Left cardiac atrium (tissue), 4 donors: Measurements from ENCODE around the gene APOL4. TPM values are rescaled to one million over a fixed set of nuclear protein-coding genes. Genes with fewer than 3 reads are reported as not detected.
"Not testable (repeated sequence)": the region's sequence is repeated elsewhere in the genome, so short reads cannot be mapped to it uniquely, and the experiment has no call there.

Experiments used
- ATAC-seq, 2 donors: fragments of 200-7000 bp; cut with Tn5 transposase; one replicate each; pipeline ENCODE4 v1.9.1; 2020; ENCODE audit warnings: mild to moderate bottlenecking in 2 of 2, moderate library complexity in 2 of 2
- DNase-seq: peaks from one replicate; pipeline ENCODE4 v3.0.0-alpha.2; 2020
- intact Hi-C, 2 donors: fragments of 100-400 bp; cut with DNase I; formaldehyde crosslinking; loops; one replicate each; pipeline versions ENCODE4 v1.14.1 to v1.15.1; 2022 to 2023
- total RNA-seq, 2 donors: library from RNA; stranded (reverse); fragmentation: NEBNext Ultra II Directional; extraction: Animal tissue kit (Norgen Biotek cat#: 25700); gene quantifications; one replicate each; pipeline ENCODE4 v1.2.1, GENCODE V29; 2021
- donor health status: DM: no; HTN: yes; CAD: no.
- donor health status: DM: no; HTN: yes; CAD: no; lungs with severe emphysema.
- donor health status: DM: yes; HTN: yes; CAD: no.
- donor health status: Dilated cardiomyopathy.

The APOL4 gene
- total RNA-seq, 2 donors from 2014 or later, result 10.8 to 11.4 TPM

DNA sequence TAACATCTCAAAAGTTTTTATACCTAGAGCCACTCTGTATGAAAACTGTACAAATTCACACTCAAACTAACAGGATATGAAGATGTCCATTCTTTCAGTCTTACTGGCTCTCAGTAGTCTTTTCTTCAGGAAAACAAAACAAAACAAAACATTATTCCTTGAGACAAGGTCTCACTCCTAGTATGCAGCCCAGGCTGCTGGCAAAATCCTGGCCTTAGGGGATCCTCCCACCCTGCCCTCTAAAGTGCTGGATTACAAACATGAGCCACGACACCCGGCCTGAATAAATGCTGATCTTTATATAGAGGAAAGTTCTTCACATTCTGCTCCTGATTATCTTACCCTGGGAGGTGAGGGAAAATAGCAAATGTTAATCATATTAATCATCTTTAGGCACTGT, 32.6 kb upstream of the APOL4 start:
- intact Hi-C loops, result no loop called here
- ATAC-seq, result no peak
- DNase-seq, result no peak

DNA sequence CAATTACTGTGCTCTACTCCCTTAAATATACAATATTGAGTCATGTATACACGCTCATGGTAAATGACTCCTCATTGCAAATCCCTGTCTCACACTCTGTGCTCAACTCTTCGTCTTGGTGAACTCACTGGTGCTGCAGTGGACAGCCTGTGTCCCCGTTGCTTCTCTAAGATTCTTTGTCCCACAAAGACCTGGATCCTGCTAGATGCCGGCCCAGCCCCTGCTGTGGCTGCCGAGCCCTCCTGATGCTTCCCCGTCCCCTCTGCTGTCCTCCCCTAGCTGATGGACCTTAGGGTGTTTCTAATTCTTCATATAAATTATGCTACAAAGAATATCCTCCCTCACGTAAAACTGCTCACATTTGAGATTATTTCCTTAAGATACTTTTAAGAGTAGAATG, 32.2 kb upstream of the APOL4 start:
- intact Hi-C loops, result no loop called here
- no peak for DNase-seq
- no peak for ATAC-seq

DNA sequence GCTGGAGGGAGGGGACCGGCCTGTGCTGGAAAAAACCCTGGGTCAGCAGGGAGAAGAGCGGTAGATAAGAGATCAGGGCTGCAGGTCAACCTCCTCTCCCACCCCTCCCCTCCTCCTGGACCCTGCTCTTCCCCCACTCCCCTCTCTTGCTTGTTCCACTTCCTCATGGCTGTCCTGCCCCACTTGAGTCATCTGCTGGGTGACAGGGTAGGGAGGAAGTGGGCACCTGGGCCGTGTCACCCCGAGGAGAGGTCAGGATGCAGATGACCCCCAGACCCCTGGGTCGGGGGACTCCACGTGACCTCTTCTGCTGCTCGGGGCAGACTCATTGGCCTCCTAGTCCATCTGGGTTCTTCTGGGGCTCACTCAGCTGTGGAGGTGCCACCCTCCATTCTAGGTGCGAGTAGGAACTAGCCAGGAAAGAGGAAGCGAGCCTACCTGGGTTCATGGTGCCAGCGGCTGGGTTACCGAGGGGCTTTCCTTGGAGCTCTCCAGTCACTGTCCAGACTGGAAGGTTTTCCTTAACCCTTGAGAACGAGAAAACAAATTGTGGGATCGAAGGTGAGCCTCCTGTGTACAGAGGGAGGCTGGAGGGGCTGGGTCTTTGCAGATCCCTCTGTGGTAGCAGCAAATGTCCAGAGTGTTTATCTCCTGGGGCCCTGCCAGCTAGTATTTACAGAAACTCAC, 31.2 kb upstream of the APOL4 start:
- intact Hi-C loops, result no loop called here
- ATAC-seq (no peak), DNase-seq (no peak)

DNA sequence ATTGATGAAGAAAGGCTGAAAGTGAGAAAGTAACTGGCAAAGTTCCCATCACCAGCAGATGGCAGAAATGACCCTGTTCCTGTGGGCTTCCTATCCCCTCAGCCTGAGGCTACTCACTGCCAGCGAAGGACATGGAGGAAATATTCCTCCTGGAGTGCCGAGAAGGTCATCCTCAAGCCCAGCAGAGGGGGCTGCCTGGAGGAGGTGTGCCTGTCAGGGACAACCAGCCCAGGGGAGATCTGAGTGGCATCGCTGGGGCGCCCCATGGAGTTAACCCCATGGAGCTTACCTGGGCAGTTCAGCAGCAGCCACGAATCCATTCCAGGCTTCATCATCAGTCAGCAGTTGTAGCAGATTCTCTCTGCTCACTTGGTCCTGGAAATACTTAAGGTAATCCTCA, 29.4 kb upstream of the APOL4 start:
- intact Hi-C loops, DNase-seq, ATAC-seq: not testable (repeated sequence)

DNA sequence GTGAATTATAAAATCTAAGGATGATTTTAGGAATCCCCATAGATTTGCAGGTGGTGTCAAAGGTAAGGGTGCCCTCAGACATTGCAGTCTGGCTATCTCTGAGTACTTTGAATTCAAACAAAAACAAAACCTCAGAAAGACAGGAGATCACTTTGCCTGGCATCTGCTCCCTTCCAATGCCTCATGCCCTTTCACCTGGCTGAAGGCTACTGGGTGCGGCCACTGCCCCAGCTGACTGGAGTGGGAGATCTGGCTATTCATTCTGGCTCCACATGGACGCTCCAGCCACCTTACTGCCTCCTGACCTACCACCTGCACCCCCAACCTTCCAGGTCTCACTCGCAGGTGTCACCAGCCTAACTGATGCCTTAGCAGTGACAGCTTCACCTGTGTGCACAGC, 28.0 kb upstream of the APOL4 start:
- ATAC-seq, DNase-seq: not testable (repeated sequence)
- intact Hi-C loops, result loop anchor here in 1 of 2 donors (10.0 kb wide), 1 partner anchor 85 kb away; no protein-coding TSS in a partner anchor

DNA sequence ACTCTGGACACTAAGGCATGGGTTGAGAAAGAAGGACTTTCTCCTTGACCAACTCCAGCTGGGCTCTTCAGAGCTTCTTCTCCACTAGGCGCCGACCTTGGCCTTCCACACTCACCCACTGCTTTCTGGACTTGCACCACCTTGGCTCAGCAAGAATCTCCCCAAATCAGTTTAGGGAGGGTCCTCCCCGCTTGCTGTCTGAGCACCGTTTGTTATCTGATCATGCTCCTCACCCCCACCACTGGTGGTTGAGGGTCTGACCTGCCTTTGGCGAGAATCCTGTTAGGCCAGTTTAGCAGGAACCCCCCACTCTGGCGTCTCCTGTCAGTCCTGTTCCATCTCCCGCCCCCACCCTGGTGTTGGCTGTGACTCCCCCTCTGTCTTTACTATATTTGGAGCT, 27.3 kb upstream of the APOL4 start:
- no peak for ATAC-seq
- intact Hi-C loops, result loop anchor here in 1 of 2 donors (10.0 kb wide), 1 partner anchor 84 kb away; no protein-coding TSS in a partner anchor
- DNase-seq, result no peak

DNA sequence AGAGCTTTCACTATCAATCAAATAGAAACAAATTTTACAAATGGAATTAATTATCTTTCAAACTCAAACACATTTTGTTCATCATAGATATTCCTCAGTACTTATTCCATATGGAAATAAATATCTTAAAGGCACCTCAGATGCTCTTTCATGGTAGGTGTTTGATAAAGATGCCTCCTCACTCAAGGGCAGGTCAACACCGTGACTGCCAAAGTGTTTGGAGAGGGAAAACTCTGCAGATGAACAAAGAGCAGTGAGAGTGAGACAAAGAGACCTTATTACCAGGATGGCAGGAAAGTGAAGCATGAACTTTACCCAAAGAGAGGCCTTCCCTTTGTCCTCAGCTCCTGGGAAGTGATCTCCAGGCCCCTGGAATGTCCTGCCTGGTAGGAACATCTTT, 26.8 kb upstream of the APOL4 start:
- DNase-seq, ATAC-seq: not testable (repeated sequence)
- intact Hi-C loops, result loop anchor here in 1 of 2 donors (10.0 kb wide), 1 partner anchor 84 kb away; no protein-coding TSS in a partner anchor

DNA sequence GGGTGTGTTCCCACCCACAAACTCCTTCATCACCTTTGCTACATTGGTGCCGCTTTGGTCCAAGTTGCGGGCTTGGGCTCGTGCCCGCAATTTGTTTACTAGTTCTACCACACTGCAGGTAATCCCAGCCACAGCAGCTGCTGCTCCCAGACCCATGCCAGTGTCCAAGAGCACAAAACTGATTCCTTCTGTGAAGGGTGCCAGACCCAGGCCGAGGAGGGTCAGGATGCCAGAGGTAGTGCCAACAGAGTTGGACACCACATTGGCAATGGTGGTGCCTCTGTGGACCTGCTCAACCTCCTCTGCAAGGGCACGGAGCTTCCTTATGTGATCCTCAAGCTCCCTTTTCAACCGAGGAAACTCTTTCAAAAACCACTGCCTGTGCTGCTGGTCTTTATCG, 26.2 kb upstream of the APOL4 start:
- ATAC-seq (no peak), DNase-seq (no peak)
- intact Hi-C loops, result loop anchor here in 1 of 2 donors (10.0 kb wide), 1 partner anchor 83 kb away; no protein-coding TSS in a partner anchor

DNA sequence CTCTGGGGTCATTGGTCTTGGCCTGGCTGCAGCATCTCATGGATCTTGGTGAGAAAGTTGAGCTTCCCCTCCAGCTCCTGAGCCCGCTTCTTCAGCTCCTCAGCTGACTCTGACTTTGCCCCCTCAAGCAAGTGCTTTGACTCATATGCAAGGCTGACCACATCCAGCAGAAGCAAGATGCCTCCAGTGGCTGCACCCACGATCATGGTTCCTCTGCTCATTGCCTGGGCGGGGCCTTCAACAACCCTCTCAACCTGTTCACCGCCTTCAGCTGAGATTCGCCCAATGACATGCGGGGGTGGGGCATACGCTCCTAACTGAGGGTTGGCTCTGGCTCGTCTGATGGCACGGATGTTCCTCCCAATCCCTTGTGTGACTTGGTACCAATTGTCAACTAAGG, 25.8 kb upstream of the APOL4 start:
- DNase-seq (no peak), ATAC-seq (no peak)
- intact Hi-C loops, result loop anchor here in 1 of 2 donors (10.0 kb wide), 1 partner anchor 83 kb away; no protein-coding TSS in a partner anchor

DNA sequence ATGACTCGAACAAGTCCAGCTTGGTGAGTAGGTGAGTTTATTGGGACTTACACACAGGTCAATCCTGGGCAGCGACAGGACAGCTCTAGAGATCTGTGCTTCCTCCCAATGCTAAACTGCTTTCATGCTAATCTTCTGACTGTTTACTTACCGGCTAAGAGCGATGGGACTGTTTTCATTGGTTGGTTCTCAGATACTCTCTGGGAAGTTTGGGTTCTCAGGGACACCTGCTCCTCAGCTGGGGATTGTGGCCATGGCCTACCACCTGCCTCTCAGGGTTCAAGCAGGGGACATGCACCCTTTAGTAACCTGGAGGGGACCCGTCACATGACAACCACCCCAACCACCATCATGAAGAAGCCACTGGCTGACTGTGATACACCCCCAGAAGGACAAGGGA, 24.6 kb upstream of the APOL4 start:
- DNase-seq, result no peak
- intact Hi-C loops, result loop anchor here in 1 of 2 donors (10.0 kb wide), 1 partner anchor 81 kb away; no protein-coding TSS in a partner anchor
- no peak for ATAC-seq

DNA sequence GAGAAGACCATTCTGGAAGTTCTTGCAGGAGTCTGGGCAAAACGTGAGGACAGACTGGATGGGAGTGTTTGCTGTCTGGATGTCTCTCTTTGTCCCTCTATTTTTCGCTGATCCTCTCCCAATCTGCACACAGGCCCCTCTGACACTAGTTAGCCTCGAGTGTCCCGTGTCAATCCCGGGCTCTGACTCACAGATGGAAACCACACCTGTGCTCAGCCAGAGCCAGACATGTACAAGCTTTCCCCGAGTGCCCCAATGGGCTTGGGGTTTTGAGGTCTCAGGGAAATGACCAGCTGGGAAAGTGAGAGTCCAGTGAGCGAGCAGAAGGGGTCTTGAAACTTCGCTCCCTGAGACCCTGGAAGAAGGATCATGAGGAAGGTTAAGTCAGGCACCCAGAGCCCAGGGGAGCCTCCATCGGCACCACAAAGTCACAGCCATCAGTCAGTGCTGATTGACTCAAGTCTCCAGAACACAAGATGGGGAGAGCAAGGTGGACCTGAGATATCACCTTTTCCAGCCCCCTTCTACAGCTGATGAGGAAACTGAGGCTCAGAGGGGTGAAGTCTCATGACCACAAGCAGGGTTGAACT, 23.8 kb upstream of the APOL4 start:
- DNase-seq, result no peak
- intact Hi-C loops, result loop anchor here in 1 of 2 donors (10.0 kb wide), 1 partner anchor 81 kb away; no protein-coding TSS in a partner anchor

DNA sequence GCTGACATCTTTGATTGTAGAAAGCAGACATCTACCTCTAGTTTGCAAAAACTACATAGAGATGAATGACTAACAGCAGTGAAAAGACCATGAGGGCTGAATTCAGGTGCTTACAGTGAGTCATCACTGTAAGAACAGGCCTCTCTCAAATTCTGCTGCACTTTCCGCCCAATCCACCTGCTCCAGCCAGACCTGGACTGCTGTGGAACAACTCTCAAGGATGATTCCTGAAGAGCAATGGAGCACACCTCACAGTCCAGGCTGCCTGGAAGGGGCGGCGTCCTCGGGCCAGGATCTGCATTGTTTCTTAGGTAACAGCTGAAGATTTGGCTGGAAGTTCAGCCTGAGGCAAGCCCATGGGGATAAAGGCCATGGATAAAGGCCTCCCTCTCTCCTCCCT, 22.6 kb upstream of the APOL4 start:
- intact Hi-C loops, result loop anchor here in 1 of 2 donors (10.0 kb wide), 1 partner anchor 79 kb away; no protein-coding TSS in a partner anchor
- ATAC-seq, result no peak
- DNase-seq, result no peak

More for the DNA sequence above, 23.8 kb upstream of the APOL4 start:
- no peak for ATAC-seq

DNA sequence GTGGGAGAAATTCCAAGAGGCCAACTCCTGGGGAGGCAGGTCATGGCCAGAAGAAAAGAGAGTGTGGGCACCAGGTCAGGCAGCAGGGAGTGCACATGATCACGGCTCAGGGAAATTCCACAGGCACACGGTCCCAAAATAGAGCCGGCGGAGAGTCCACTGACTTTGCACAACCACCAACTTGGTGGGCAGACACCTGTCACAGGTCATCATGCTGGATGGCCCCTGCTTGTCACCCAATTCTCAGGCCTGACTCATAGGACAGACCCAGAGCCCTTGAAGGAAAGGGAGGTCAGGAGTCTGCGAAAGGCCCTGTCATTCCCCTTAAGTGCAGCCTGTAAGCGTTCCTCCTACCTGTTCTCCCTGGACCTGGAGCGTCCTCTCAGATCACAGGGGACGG, 21.9 kb upstream of the APOL4 start:
- DNase-seq, result no peak
- intact Hi-C loops, result loop anchor here in 1 of 2 donors (10.0 kb wide), 1 partner anchor 79 kb away; no protein-coding TSS in a partner anchor
- peak in 1 of 2 donors; percentile 44 for ATAC-seq

DNA sequence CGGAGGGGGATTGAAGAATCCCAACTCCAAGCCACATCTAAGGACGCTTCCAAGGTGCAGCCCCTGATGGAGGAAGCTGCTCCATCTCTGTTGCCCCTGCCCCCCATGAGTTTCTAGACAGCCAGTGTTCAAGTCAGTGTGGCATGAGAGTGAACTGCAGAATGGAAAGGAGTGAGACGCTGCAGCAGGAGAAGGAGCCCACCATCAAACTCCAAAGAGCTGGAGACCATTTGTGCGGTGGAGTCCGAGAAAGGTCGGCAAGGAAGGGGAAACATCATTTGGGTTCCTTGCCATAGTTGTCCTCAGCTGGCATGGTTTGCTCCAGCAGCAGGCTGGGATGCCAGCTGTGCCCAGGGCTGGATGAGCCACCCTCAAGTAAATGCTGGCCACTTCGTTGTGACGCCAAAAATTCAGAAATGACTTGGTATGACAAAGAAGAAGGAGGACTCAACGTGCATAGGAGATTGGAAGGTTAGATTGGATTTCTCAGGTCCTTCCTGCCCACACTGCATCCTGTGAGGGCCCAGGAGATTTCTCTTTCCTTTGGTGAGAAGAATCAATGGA, 21.4 kb upstream of the APOL4 start:
- intact Hi-C loops, result loop anchor here in 1 of 2 donors (10.0 kb wide), 1 partner anchor 78 kb away; no protein-coding TSS in a partner anchor
- ATAC-seq, result no peak
- DNase-seq, result no peak

DNA sequence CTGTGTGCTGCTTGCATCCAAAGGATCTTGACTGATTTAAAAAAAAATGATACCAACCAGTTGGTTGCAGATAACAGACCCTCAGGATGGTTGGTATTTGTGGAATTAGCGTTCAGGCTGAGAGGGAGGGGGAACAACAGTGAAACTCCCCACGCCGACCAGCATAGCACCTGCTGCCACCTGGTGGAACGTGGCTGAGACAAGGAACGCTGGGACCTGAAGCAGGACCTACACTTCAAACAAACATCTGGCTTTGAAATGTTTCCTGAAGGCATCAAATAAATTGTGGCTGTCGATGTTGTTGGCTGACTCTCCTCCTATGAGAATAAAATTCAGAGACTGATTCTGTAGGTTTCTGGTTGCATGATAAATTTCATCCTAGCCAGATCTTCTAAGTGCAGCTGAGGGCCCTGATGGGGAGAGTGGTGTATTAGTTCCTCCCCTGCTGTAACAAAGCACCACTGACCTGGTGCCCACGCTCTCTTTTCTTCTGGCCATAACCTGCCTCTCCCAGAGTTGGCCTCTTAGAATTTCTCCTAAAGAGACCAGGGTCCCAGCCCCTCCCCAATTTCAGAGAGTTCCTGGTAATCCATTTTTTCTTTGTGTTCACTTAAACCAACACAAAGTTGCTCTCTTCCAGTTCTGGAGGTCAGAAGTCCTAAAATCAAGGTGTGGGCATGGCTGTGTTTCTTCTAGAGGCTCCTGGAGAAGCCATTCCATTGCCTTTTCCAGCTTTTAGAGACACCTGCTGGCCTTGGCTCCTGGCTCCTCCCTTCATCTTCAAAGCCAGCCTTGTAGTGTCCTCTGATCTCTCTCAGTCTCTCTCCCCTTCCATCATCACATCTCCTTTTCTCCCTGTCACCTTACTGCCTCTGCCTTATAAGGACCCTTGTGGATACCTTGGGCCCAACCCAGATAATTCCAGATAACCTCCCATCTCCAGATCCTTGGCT, 20.5 kb upstream of the APOL4 start:
- ATAC-seq, result peak; percentile 69 to 80
- intact Hi-C loops, result loop anchor here in 1 of 2 donors (10.0 kb wide), 1 partner anchor 77 kb away; no protein-coding TSS in a partner anchor

DNA sequence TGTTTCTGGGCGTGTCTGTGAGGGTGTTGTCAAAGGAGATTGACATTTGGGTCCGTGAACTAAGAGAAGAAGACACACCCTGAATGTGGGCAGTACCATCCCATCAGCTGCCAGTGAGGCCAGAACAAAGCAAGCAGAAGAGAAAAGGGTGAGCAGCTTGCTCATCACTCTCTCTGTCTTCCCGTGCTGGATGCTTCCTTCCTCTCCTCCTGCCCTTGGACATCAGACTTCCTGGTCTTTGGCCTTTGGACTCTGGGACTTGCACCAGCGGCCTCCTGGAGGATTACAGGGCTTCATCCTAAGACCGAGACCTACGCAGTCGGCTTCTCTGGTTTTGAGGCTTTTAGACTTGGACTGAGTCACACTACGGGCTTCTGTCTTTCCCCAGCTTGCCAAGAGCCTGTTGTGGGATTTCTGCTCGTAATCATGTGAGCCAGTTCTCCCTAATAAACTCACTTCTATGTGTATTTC, 18.9 kb upstream of the APOL4 start:
- ATAC-seq (peak in 1 of 2 donors; percentile 87), DNase-seq (no peak)
- intact Hi-C loops, result loop anchor here in 1 of 2 donors (10.0 kb wide), 1 partner anchor 76 kb away; no protein-coding TSS in a partner anchor

More for the DNA sequence above, 20.5 kb upstream of the APOL4 start:
- no peak for DNase-seq

DNA sequence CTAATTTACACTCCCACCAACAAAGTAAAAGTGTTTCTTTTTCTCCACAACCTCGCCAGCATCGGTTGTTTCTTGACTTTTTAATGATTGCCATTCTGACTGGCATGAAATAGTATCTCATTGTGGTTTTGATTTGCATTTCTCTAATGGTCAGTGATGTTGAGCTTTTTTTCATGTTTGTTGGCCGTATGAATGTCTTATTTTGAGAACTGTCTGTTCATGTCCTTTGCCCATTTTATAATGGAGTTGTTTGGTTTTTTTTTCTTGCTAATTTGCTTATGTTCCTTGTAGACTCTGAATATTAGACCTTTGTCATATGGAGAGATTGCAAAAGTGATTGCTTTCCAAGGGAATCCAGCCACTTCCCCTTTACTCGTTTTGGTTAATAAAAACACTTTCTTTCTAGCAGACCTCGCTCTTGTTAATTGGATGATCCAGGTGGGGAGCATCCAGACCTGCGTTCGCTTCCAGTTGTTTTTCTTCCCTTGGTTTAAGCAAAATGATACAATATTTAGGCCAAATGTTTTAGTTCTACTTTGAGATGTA, 17.1 kb upstream of the APOL4 start:
- intact Hi-C loops, result no loop called here
- no peak for ATAC-seq

DNA sequence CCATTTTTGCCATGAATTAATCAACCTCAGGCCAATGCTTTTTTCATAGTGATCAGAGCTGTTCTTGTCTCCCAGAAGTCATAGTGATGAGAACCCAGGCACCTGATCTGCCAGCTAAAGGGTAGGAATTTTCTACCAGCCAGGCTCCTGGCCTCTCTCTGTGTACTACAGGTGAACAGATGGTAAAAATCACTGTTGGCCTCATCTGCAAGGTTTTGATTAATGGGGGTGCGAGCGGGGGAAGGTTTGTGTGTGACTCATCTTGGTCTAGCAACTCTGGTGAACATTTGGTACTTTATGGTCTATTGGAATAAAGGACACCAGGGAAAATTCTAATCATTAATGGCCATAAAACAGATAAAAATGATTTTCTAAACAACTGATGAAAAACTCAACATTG, 14.4 kb upstream of the APOL4 start:
- intact Hi-C loops, result no loop called here
- DNase-seq, result no peak

More for the DNA sequence above, 17.1 kb upstream of the APOL4 start:
- no peak for DNase-seq

More for the DNA sequence above, 14.4 kb upstream of the APOL4 start:
- no peak for ATAC-seq
